ENCODE measurements around the gene SUGCT. TPM values are rescaled to one million over a fixed set of nuclear protein-coding genes. Genes with fewer than 3 reads are reported as not detected.

The SUGCT gene
- total RNA-seq, 4 donors from 2014 or later = 0.83 to 7.1 (median 3.2) TPM

- Histone ChIP-seq H3K36me3 (no peaks in the 10 kb centered on the region), H3K27ac (peak overlapping the region in 2 of 4 donors; percentile 38 to 46), H3K4me3 (no peak overlapping the region), H3K4me1 (peaks cover 0 to 21% (median 0%) of the 10 kb centered on the region in 3 donors), H3K27me3 (no peaks in the 10 kb centered on the region), H3K9me3 (peaks cover 0 to 4% (median 0%) of the 10 kb centered on the region in 3 donors)
- TF ChIP-seq CTCF (IDR thresholded peaks at IDR 0.05) = no peak
- no peak for TF ChIP-seq POLR2A (IDR thresholded peaks at IDR 0.05)
- DNase-seq = no peak
- intact Hi-C loops (cut with DNase I) = no loop called here
Observed at GRCh38 chr7:40842641-40843040, 707.8 kb downstream of the SUGCT start.

GRCh38 chr7:40843338-40843985 lies 708.7 kb downstream of the SUGCT start:
- H3K4me1 ChIP-seq = peaks cover 0 to 21% (median 0%) of the 10 kb centered on the region in 3 donors
- H3K4me3 ChIP-seq = no peak overlapping the region
- no peaks in the 10 kb centered on the region for H3K27me3 ChIP-seq
- peak overlapping the region in 3 of 4 donors; percentile 38 to 59 (median 46) for H3K27ac ChIP-seq
- DNase-seq = no peak
- H3K9me3 ChIP-seq = peaks cover 0 to 4% (median 0%) of the 10 kb centered on the region in 3 donors
- 44 to 54% methylated on average over 5 to 8 of the region's 8 CpGs for WGBS, 2 donors
- H3K36me3 ChIP-seq = no peaks in the 10 kb centered on the region
- TF ChIP-seq CTCF (IDR thresholded peaks at IDR 0.05) (no peak), POLR2A (IDR thresholded peaks at IDR 0.05) (no peak)
- intact Hi-C loops (cut with DNase I) = no loop called here

- Histone ChIP-seq H3K4me1 (peaks cover 0 to 28% (median 0%) of the 10 kb centered on the region in 3 donors), H3K27ac (no peak overlapping the region), H3K36me3 (no peaks in the 10 kb centered on the region), H3K9me3 (no peaks in the 10 kb centered on the region), H3K4me3 (no peak overlapping the region), H3K27me3 (no peaks in the 10 kb centered on the region)
- no peak for DNase-seq
- intact Hi-C loops (cut with DNase I) = no loop called here
- 52 to 60% methylated on average over 6 of the region's 6 CpGs for WGBS, 2 donors
- TF ChIP-seq POLR2A (IDR thresholded peaks at IDR 0.05) (no peak), CTCF (IDR thresholded peaks at IDR 0.05) (no peak)
Observed at GRCh38 chr7:40845943-40846342, 711.1 kb downstream of the SUGCT start.

- TF ChIP-seq POLR2A (IDR thresholded peaks at IDR 0.05) (no peak), CTCF (IDR thresholded peaks at IDR 0.05) (no peak)
- H3K27ac ChIP-seq = no peak overlapping the region
- no peaks in the 10 kb centered on the region for H3K36me3 ChIP-seq
- intact Hi-C loops (cut with DNase I) = no loop called here
- no peaks in the 10 kb centered on the region for H3K27me3 ChIP-seq
- DNase-seq = no peak
- no peak overlapping the region for H3K4me3 ChIP-seq
- H3K9me3 ChIP-seq = no peaks in the 10 kb centered on the region
- peaks cover 0 to 23% (median 0%) of the 10 kb centered on the region in 3 donors for H3K4me1 ChIP-seq
- 40 to 66% methylated on average over 2 of the region's 2 CpGs for WGBS, 2 donors
Observed at GRCh38 chr7:40847921-40848320, 713.1 kb downstream of the SUGCT start.

- 78 to 94% methylated on average over 3 of the region's 3 CpGs for WGBS, 2 donors
- intact Hi-C loops (cut with DNase I) = no loop called here
- no peak for DNase-seq
Observed at GRCh38 chr7:40848541-40849221, 713.9 kb downstream of the SUGCT start.

More at GRCh38 chr7:40848541-40849221, 713.9 kb downstream of the SUGCT start:
- H3K9me3 ChIP-seq = no peaks in the 10 kb centered on the region
- H3K27me3 ChIP-seq = no peaks in the 10 kb centered on the region
- H3K4me1 ChIP-seq = peaks cover 0 to 15% (median 0%) of the 10 kb centered on the region in 3 donors
- TF ChIP-seq POLR2A (IDR thresholded peaks at IDR 0.05) (no peak), CTCF (IDR thresholded peaks at IDR 0.05) (no peak)
- H3K36me3 ChIP-seq = no peaks in the 10 kb centered on the region
- no peak overlapping the region for H3K4me3 ChIP-seq
- no peak overlapping the region for H3K27ac ChIP-seq
